HEK293 (cell line): Measurements from ENCODE around the gene VPS4A.
"Not testable (repeated sequence)": the region's sequence is repeated elsewhere in the genome, so short reads cannot be mapped to it uniquely, and the experiment has no call there.

ENCODE experiments used
- CTCF ChIA-PET: fragments of 350-600 bp; formaldehyde crosslinking; extraction: SDS; loops from one replicate; lab custom pipeline; 2021; ENCODE audit warnings: antibody characterized with exemption; lab: Yijun Ruan, JAX
- POLR2A ChIA-PET: fragments of 300-600 bp; formaldehyde crosslinking; extraction: SDS; loops from one replicate; lab custom pipeline; 2020; ENCODE audit warnings: antibody characterized with exemption, inconsistent platforms; lab: Yijun Ruan, JAX
- H3K27ac ChIP-seq: fragments of 200-500 bp; sonication (Bioruptor generic); 2 replicates; pipeline ENCODE4 v1.5.1; 2014; ENCODE audit warnings: low read depth, low read length, control low read depth, inconsistent platforms; ENCODE audit errors: extremely low read depth
- H3K36me3 ChIP-seq, 2 experiments: fragments of 200-500 bp in 1 of 2; sonication (Bioruptor generic) in 1 of 2; 1 replicate in 1 of 2; 2 replicates in 1 of 2; pipeline ENCODE4 v1.5.1; 2014 to 2017; ENCODE audit warnings: inconsistent platforms in 2 of 2, low read length in 2 of 2; ENCODE audit not compliant: control insufficient read depth in 2 of 2, insufficient read depth in 1 of 2
- H3K4me1 ChIP-seq: fragments of 200-500 bp; sonication (Bioruptor generic); 2 replicates; pipeline ENCODE4 v1.5.1; 2014; ENCODE audit warnings: mild to moderate bottlenecking, low read length, inconsistent platforms; ENCODE audit not compliant: control insufficient read depth, insufficient read depth
- H3K4me3 ChIP-seq: 2 replicates; pipeline ENCODE4 v1.5.1; 2011; ENCODE audit warnings: low read depth, mild to moderate bottlenecking, control low read depth, low read length, moderate library complexity
- H3K9me3 ChIP-seq: fragments of 200-500 bp; sonication (Bioruptor generic); 2 replicates; pipeline ENCODE4 v1.5.1; 2014; ENCODE audit warnings: low read depth, low read length, inconsistent platforms; ENCODE audit not compliant: control insufficient read depth, insufficient read depth
- EGR2 ChIP-seq: fragments of 450-650 bp; formaldehyde crosslinking; IDR thresholded peaks from 2 replicates; pipeline ENCODE4 v1.5.1; 2016; ENCODE audit warnings: low read depth, missing biosample characterization, missing genetic modification characterization
- FEZF1 ChIP-seq: fragments of 450-650 bp; formaldehyde crosslinking; IDR thresholded peaks from 2 replicates; pipeline ENCODE4 v1.5.1; 2016; ENCODE audit warnings: missing biosample characterization, missing genetic modification characterization
- HOXD13 ChIP-seq: sonication (generic); formaldehyde crosslinking; IDR thresholded peaks from 2 replicates; pipeline ENCODE4 v1.8.0; 2022; ENCODE audit warnings: missing genetic modification reagents, borderline replicate concordance
- PRDM1 ChIP-seq: fragments of 450-650 bp; formaldehyde crosslinking; IDR thresholded peaks from 2 replicates; pipeline ENCODE4; 2016; ENCODE audit warnings: missing biosample characterization, missing genetic modification characterization
- SCRT2 ChIP-seq: fragments of 450-650 bp; formaldehyde crosslinking; IDR thresholded peaks from 2 replicates; pipeline ENCODE4 v1.5.1; 2016; ENCODE audit warnings: missing biosample characterization, missing genetic modification characterization
- YY2 ChIP-seq: fragments of 450-650 bp; formaldehyde crosslinking; IDR thresholded peaks from 2 replicates; pipeline ENCODE4 v1.5.1; 2016; ENCODE audit warnings: missing biosample characterization, missing genetic modification characterization
- ZBTB8A ChIP-seq: fragments of 450-650 bp; formaldehyde crosslinking; IDR thresholded peaks from 2 replicates; pipeline ENCODE4 v1.5.1; 2016; ENCODE audit warnings: missing biosample characterization, missing genetic modification characterization
- ZNF133 ChIP-seq: fragments of 450-650 bp; formaldehyde crosslinking; IDR thresholded peaks from 2 replicates; pipeline ENCODE4 v1.5.1; 2016; ENCODE audit warnings: missing biosample characterization, missing genetic modification characterization
- ZNF138 ChIP-seq: fragments of 450-650 bp; formaldehyde crosslinking; IDR thresholded peaks from 2 replicates; pipeline ENCODE4 v1.5.1; 2016; ENCODE audit warnings: missing biosample characterization, missing genetic modification characterization, borderline replicate concordance
- ZNF2 ChIP-seq: fragments of 450-650 bp; formaldehyde crosslinking; IDR thresholded peaks from 2 replicates; pipeline ENCODE4 v1.5.1; 2016; ENCODE audit warnings: missing biosample characterization, missing genetic modification characterization
- ZNF239 ChIP-seq: fragments of 450-650 bp; formaldehyde crosslinking; IDR thresholded peaks from 2 replicates; pipeline ENCODE4 v1.5.1; 2016; ENCODE audit warnings: missing biosample characterization, missing genetic modification characterization
- ZNF335 ChIP-seq: fragments of 450-650 bp; formaldehyde crosslinking; conservative IDR thresholded peaks from 2 replicates; pipeline ENCODE4 v1.5.1; 2016; ENCODE audit warnings: missing biosample characterization, missing genetic modification characterization
- ZNF654 ChIP-seq: fragments of 450-650 bp; formaldehyde crosslinking; IDR thresholded peaks from 2 replicates; pipeline ENCODE4 v1.5.1; 2016; ENCODE audit warnings: low read depth, missing biosample characterization, missing genetic modification characterization
- ZNF701 ChIP-seq: fragments of 450-650 bp; formaldehyde crosslinking; IDR thresholded peaks from 2 replicates; pipeline ENCODE4 v1.5.1; 2016; ENCODE audit warnings: missing biosample characterization, missing genetic modification characterization
- ZNF707 ChIP-seq: fragments of 450-650 bp; formaldehyde crosslinking; IDR thresholded peaks from 2 replicates; pipeline ENCODE4 v1.5.1; 2016; ENCODE audit warnings: missing biosample characterization, missing genetic modification characterization
- TF ChIP-seq, protein P1 (sequence below): fragments of 450-650 bp; IDR thresholded peaks from 2 replicates; pipeline ENCODE4 v1.5.1; 2018; ENCODE audit warnings: missing biosample characterization, missing genetic modification characterization

VPS4A gene

GRCh38 chr16:69286941-69287713 is 24.0 kb upstream of the VPS4A start:
- Histone ChIP-seq H3K4me3 (no peak overlapping the region), H3K27ac (no peak overlapping the region), H3K36me3 (peaks cover 7 to 28% of the 10 kb centered on the region in 2 experiments; a peak in 2 of 3 replicates), H3K9me3 (no peaks in the 10 kb centered on the region), H3K4me1 (no peaks in the 10 kb centered on the region)
- ChIA-PET CTCF (interaction anchor here (0.6 to 7.4 kb wide), 10 partner anchors 9 to 300 kb away, joined by 3 to 104 read pairs (median 3); no protein-coding TSS in a partner anchor), POLR2A (no interaction called here)
- TF ChIP-seq HOXD13 (CRISPR knock-in tag), result no peak
- peak; percentile 50 for TF ChIP-seq ZNF654 (tag by site-specific recombination)

- H3K9me3 ChIP-seq, H3K36me3 ChIP-seq, H3K27ac ChIP-seq, H3K4me1 ChIP-seq, H3K4me3 ChIP-seq, POLR2A ChIA-PET: not testable (repeated sequence)
- CTCF ChIA-PET, result interaction anchor here (1.2 kb wide), 1 partner anchor 142 kb away, joined by 5 read pairs; no protein-coding TSS in a partner anchor
Observed at GRCh38 chr16:69291657-69292056, 19.5 kb upstream of the VPS4A start.

DNA sequence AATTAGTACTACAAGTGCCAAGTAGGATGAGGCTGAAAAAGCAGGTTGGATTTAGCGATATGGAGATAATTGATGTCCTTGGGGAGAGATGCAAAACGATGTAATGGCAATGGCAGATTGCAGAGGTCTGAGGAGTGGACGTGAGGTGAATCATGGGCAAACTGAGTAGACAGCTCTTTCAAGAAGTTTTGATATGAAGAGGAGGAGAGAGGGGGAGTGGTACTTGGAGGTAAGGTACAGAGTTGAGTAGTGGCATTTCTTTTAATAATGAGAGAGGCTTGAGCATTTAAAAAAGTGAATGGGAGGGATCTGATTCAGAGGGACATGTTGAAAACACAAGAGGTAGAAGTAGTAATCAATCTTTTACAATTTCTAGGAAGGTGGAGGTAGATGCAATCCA is 17.7 kb upstream of the VPS4A start:
- Histone ChIP-seq H3K36me3 (peaks cover 0 to 8% of the 10 kb centered on the region in 2 experiments; a peak in 2 of 3 replicates), H3K27ac (no peak overlapping the region), H3K4me3 (no peak overlapping the region), H3K9me3 (no peaks in the 10 kb centered on the region), H3K4me1 (no peaks in the 10 kb centered on the region)
- ChIA-PET CTCF (interaction anchor here (1.6 kb wide), 1 partner anchor 143 kb away, joined by 7 read pairs; no protein-coding TSS in a partner anchor), POLR2A (no interaction called here)
- TF ChIP-seq YY2 (peak; percentile 48), ZNF335 (peak; percentile 44; the same call in 1 of the 2 replicates), FEZF1 (tag by site-specific recombination) (0 out of 2 replicates have a peak, but pooled peaks have one; percentile 11), ZNF2 (tag by site-specific recombination) (no peak)

DNA sequence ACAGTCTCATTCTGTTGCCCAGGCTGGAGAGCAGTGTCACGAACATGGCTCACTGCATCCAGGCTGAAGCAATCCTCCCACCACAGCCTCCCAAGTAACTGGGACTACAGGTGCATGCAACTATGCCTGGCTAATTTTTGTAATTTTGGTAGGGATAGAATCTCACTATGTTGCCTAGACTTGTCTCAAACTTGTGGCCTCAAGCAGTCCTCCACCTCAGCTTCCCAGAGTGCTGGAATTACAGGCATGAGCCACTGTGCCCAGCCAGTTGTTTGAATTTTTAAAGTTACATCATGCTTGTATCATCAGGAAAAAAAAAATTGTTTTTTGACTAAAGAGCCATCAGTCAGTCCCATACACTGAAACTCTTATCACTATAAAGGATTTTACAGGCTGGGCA is 17.1 kb upstream of the VPS4A start:
- ChIA-PET POLR2A (no interaction called here), CTCF (interaction anchor here (1.6 kb wide), 1 partner anchor 144 kb away, joined by 7 read pairs; no protein-coding TSS in a partner anchor)
- no peak overlapping the region for H3K27ac ChIP-seq
- peaks cover 0 to 8% of the 10 kb centered on the region in 2 experiments; a peak in 2 of 3 replicates for H3K36me3 ChIP-seq
- TF ChIP-seq SCRT2 (0 out of 2 replicates have a peak, but pooled peaks have one; percentile 21), ZNF701 (tag by site-specific recombination) (no peak)
- H3K4me3 ChIP-seq, result no peak overlapping the region
- H3K4me1 ChIP-seq, result no peaks in the 10 kb centered on the region
- H3K9me3 ChIP-seq, result no peaks in the 10 kb centered on the region

DNA sequence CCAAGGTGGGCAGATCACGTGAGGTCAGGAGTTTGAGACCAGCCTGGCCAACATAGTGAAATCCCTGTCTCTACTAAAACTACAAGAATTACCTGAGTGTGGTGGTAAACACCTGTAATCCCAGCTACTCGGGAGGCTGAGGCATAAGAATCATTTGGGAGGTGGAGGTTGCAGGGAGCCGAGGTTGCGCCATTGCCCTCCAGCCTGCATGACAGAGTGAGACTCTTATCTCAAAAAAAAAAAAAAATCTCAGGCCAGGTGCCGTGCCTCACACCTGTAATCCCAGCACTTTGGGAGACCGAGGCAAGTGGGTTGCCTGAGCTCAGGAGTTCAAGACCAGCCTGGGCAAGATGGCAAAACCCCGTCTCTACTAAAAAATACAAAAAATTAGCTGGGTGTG is 14.4 kb upstream of the VPS4A start:
- CTCF ChIA-PET, result interaction anchor here (0.6 to 1.5 kb wide), 8 partner anchors 9 to 634 kb away, joined by 3 to 6 read pairs (median 4); no protein-coding TSS in a partner anchor
- H3K4me3 ChIP-seq, H3K27ac ChIP-seq, H3K9me3 ChIP-seq, POLR2A ChIA-PET, H3K4me1 ChIP-seq: not testable (repeated sequence)
- peaks cover 6 to 26% of the 10 kb centered on the region in 2 experiments; a peak in 2 of 3 replicates for H3K36me3 ChIP-seq

GRCh38 chr16:69298261-69298660 is 12.9 kb upstream of the VPS4A start:
- H3K36me3 ChIP-seq, result peaks cover 6 to 36% of the 10 kb centered on the region in 2 experiments; a peak in 2 of 3 replicates
- no peak overlapping the region for H3K27ac ChIP-seq
- CTCF ChIA-PET, result no interaction called here
- no peak for TF ChIP-seq ZBTB8A (tag by site-specific recombination)
- TF ChIP-seq, protein P1, sequence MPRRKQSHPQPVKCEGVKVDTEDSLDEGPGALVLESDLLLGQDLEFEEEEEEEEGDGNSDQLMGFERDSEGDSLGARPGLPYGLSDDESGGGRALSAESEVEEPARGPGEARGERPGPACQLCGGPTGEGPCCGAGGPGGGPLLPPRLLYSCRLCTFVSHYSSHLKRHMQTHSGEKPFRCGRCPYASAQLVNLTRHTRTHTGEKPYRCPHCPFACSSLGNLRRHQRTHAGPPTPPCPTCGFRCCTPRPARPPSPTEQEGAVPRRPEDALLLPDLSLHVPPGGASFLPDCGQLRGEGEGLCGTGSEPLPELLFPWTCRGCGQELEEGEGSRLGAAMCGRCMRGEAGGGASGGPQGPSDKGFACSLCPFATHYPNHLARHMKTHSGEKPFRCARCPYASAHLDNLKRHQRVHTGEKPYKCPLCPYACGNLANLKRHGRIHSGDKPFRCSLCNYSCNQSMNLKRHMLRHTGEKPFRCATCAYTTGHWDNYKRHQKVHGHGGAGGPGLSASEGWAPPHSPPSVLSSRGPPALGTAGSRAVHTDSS (tag by site-specific recombination), result no peak
- peak; percentile 93 for TF ChIP-seq ZNF133 (tag by site-specific recombination)
- TF ChIP-seq EGR2 (tag by site-specific recombination), result no peak
- TF ChIP-seq ZNF707 (tag by site-specific recombination), result no peak
- no peak for TF ChIP-seq ZNF138
- no peak for TF ChIP-seq ZNF239 (tag by site-specific recombination)
- no peak for TF ChIP-seq PRDM1 (tag by site-specific recombination)
- H3K4me3 ChIP-seq, result no peak overlapping the region
- POLR2A ChIA-PET, result no interaction called here
- no peaks in the 10 kb centered on the region for H3K4me1 ChIP-seq
- H3K9me3 ChIP-seq, result no peaks in the 10 kb centered on the region
